HCT116 (cell line): ENCODE results near the gene BCAR3. TPM values are rescaled to one million over a fixed set of nuclear protein-coding genes. Genes with fewer than 3 reads are reported as not detected.
A peak's percentile ranks its signal among the peaks of the same experiment; 100 is the strongest.

ENCODE experiments used
- ATAC-seq: fragments of 200-7000 bp; cut with Tn5 transposase; 2 replicates; pipeline ENCODE4 v1.9.1; 2020; ENCODE audit warnings: mild to moderate bottlenecking, moderate library complexity
- BruUV-seq: library from RNA; stranded (reverse); fragments of 400-500 nt; replicated peaks from 2 replicates; lab custom pipeline; 2021; lab: Mats Ljungman, UMichigan
- CTCF ChIA-PET: fragments of 300-600 bp; sonication (Branson Sonifier 250); formaldehyde crosslinking; loops from one replicate; lab custom pipeline; 2021; ENCODE audit warnings: antibody characterized with exemption; lab: Charles Lee
- POLR2A ChIA-PET: fragments of 300-600, 350-600 bp; sonication (Branson Sonifier 250); formaldehyde crosslinking; loops from one replicate; lab custom pipeline; 2021; ENCODE audit warnings: antibody characterized with exemption; lab: Charles Lee
- RAD21 ChIA-PET, 2 experiments: fragments of 300-600 bp; sonication (Branson Sonifier 250); formaldehyde crosslinking; loops; one replicate each; lab custom pipeline; 2023; ENCODE audit warnings: low total read pairs in 2 of 2; ENCODE audit not compliant: uncharacterized antibody in 2 of 2, unreplicated experiment in 2 of 2, low non-redundant PET in 1 of 2; lab: Charles Lee
- DNase-seq: peaks from one replicate; pipeline ENCODE4 v3.0.0-alpha.2; 2010; ENCODE audit warnings: low read depth, low spot score
- H2AFZ ChIP-seq: fragments of 200-600 bp; shearing (Covaris generic), sonication (generic); 2 replicates; pipeline ENCODE4 v1.6.1; 2017; ENCODE audit warnings: low read depth, mixed run types, mixed read lengths, antibody characterized with exemption, low read length; ENCODE audit not compliant: poor library complexity, severe bottlenecking
- H3K27ac ChIP-seq: 2 replicates; pipeline ENCODE4 v1.5.1; 2012; ENCODE audit warnings: low read depth, low read length
- H3K27me3 ChIP-seq: fragments of 200-600 bp; sonication (generic); 2 replicates; pipeline ENCODE4 v1.6.1; 2016; ENCODE audit warnings: mixed run types, low read length, mixed read lengths; ENCODE audit not compliant: insufficient read depth
- H3K36me3 ChIP-seq, 2 experiments: fragments of 200-500 bp in 1 of 2; fragments of 200-600 bp in 1 of 2; sonication (Bioruptor generic) in 1 of 2; sonication (generic) in 1 of 2; 2 replicates each; pipeline versions ENCODE4 v1.5.1 to v1.6.1; 2014 to 2016; ENCODE audit warnings: low read length in 2 of 2, inconsistent platforms in 1 of 2, mixed read lengths in 1 of 2, mixed run types in 1 of 2; ENCODE audit not compliant: insufficient read depth in 2 of 2, control insufficient read depth in 1 of 2
- H3K4me1 ChIP-seq, 2 experiments: fragments of 200-600 bp in 1 of 2; sonication (generic) in 1 of 2; 2 replicates each; pipeline versions ENCODE4 v1.5.1 to v1.6.1; 2012 to 2017; ENCODE audit warnings: low read length in 2 of 2, inconsistent platforms in 1 of 2, mild to moderate bottlenecking in 1 of 2, mixed read lengths in 1 of 2, mixed run types in 1 of 2, moderate library complexity in 1 of 2; ENCODE audit not compliant: insufficient read depth in 2 of 2, control insufficient read depth in 1 of 2
- H3K4me2 ChIP-seq: fragments of 200-600 bp; sonication (generic); 2 replicates; pipeline ENCODE4 v1.6.1; 2017; ENCODE audit warnings: mixed run types, low read length, mixed read lengths
- H3K4me3 ChIP-seq, 2 experiments: fragments of 200-600 bp in 1 of 2; sonication (generic) in 1 of 2; replicated peaks in 1 of 2; 2 replicates each; pipeline ENCODE4 v1.5.1; 2011 to 2016; ENCODE audit warnings: low read length in 2 of 2, control low read depth in 1 of 2, low read depth in 1 of 2, mild to moderate bottlenecking in 1 of 2, mixed read lengths in 1 of 2, mixed run types in 1 of 2
- H3K79me2 ChIP-seq: fragments of 200-600 bp; sonication (generic); 2 replicates; pipeline ENCODE4 v1.6.1; 2017; ENCODE audit warnings: mild to moderate bottlenecking, mixed run types, low read length, moderate library complexity, mixed read lengths; ENCODE audit not compliant: insufficient read depth
- H3K9ac ChIP-seq: fragments of 200-600 bp; sonication (generic); 2 replicates; pipeline ENCODE4 v1.6.1; 2016; ENCODE audit warnings: low read length, mixed read lengths
- H3K9me2 ChIP-seq: fragments of 200-600 bp; sonication (generic), shearing (Covaris generic); 2 replicates; pipeline ENCODE4 v1.6.1; 2017; ENCODE audit warnings: mixed run types, mild to moderate bottlenecking, moderate library complexity; ENCODE audit not compliant: insufficient read depth
- H3K9me3 ChIP-seq, 2 experiments: fragments of 200-500 bp in 1 of 2; fragments of 200-600 bp in 1 of 2; sonication (Bioruptor generic) in 1 of 2; sonication (generic) in 1 of 2; 2 replicates each; pipeline ENCODE4 v1.6.1; 2014 to 2017; ENCODE audit warnings: low read length in 2 of 2, mixed read lengths in 2 of 2, inconsistent platforms in 1 of 2, low read depth in 1 of 2, mild to moderate bottlenecking in 1 of 2, mixed run types in 1 of 2, moderate library complexity in 1 of 2; ENCODE audit not compliant: control insufficient read depth in 1 of 2, insufficient read depth in 1 of 2
- H4K20me1 ChIP-seq: fragments of 200-600 bp; sonication (generic), shearing (Covaris generic); 2 replicates; pipeline ENCODE4 v1.6.1; 2017; ENCODE audit warnings: mixed run types, mild to moderate bottlenecking, moderate library complexity; ENCODE audit not compliant: insufficient read depth
- ATF3 ChIP-seq: IDR thresholded peaks from 2 replicates; pipeline ENCODE4 v1.6.1; 2012
- CBX3 ChIP-seq: IDR thresholded peaks from 2 replicates; pipeline ENCODE4 v1.6.1; 2012; ENCODE audit warnings: low read depth
- CEBPB ChIP-seq: IDR thresholded peaks from 2 replicates; pipeline ENCODE4 v1.6.1; 2012; ENCODE audit warnings: low read depth
- ELF1 ChIP-seq: IDR thresholded peaks from 2 replicates; pipeline ENCODE4 v1.6.1; 2012; ENCODE audit warnings: low read depth, borderline replicate concordance
- MAX ChIP-seq: IDR thresholded peaks from 2 replicates; pipeline ENCODE4 v1.6.1; 2012
- POLR2A ChIP-seq: IDR thresholded peaks from 2 replicates; pipeline ENCODE4 v1.7.0; 2011; ENCODE audit warnings: borderline replicate concordance; ENCODE audit not compliant: insufficient read depth, insufficient read length; ENCODE audit errors: extremely low read depth
- SP1 ChIP-seq: IDR thresholded peaks from 2 replicates; pipeline ENCODE4 v1.6.1; 2012; ENCODE audit warnings: low read depth
- SRF ChIP-seq: IDR thresholded peaks from 2 replicates; pipeline ENCODE4 v1.6.1; 2012; ENCODE audit warnings: low read depth
- ZBTB33 ChIP-seq: IDR thresholded peaks from 2 replicates; pipeline ENCODE4 v1.6.1; 2011; ENCODE audit warnings: mild to moderate bottlenecking, low read length, moderate library complexity; ENCODE audit not compliant: insufficient replicate concordance; ENCODE audit errors: extremely low read depth
- ZNF274 ChIP-seq: fragments of 200-500 bp; sonication (Bioruptor generic); IDR thresholded peaks from 2 replicates; pipeline ENCODE4 v1.6.1; 2014; ENCODE audit warnings: mild to moderate bottlenecking, low read depth, low read length, inconsistent platforms
- intact Hi-C: fragments of 100-400 bp; cut with micrococcal nuclease; formaldehyde crosslinking; loops from 2 replicates; pipeline ENCODE4 v1.10.0; 2022
- total RNA-seq: library from RNA; stranded (reverse); gene quantifications from one replicate; pipeline ENCODE4 v1.2.1, GENCODE V29; 2021; ENCODE audit not compliant: unreplicated experiment

Gene BCAR3
- total RNA-seq, 1 experiment from 2014 or later, result 24.5 TPM

- CTCF ChIA-PET, result no interaction called here
- no peaks in the 10 kb centered on the region; a peak in 1 of 4 replicates for H3K36me3 ChIP-seq
- no peak for ATAC-seq
- intact Hi-C loops, result no loop called here
- BruUV-seq, result no TSS peak
- TF ChIP-seq ATF3 (no peak), ZBTB33 (no peak), ZNF274 (no peak), SRF (no peak), CBX3 (no peak), SP1 (no peak), ELF1 (no peak), POLR2A (no peak), CEBPB (no peak), MAX (no peak)
- TF ChIP-seq, all 23 proteins: peak for 0
- H3K9ac ChIP-seq, result no peak overlapping the region
- no peak for DNase-seq
- H3K27ac ChIP-seq, result no peak overlapping the region; the same call in 1 of the 2 replicates
- no peak overlapping the region for H3K4me3 ChIP-seq
- H3K4me1 ChIP-seq, result peaks cover 54 to 98% of the 10 kb centered on the region in 2 experiments
- ChIA-PET RAD21 (no interaction called here), POLR2A (no interaction called here)
- no peaks in the 10 kb centered on the region for H3K27me3 ChIP-seq
- H4K20me1 ChIP-seq, result no peaks in the 10 kb centered on the region
- H3K9me3 ChIP-seq, result no peaks in the 10 kb centered on the region
- H3K79me2 ChIP-seq, result peaks cover 96% of the 10 kb centered on the region
- H3K4me2 ChIP-seq, result peak overlapping the region; percentile 58
- no peak overlapping the region for H2AFZ ChIP-seq
- no peaks in the 10 kb centered on the region for H3K9me2 ChIP-seq
Observed at GRCh38 chr1:93621246-93621645, 60.4 kb downstream of the BCAR3 start.
